IMR-90 (cell line): ENCODE measurements around the gene DHRS7B. TPM values are rescaled to one million over a fixed set of nuclear protein-coding genes. Genes with fewer than 3 reads are reported as not detected.

Source experiments
- ATAC-seq: fragments of 200-7000 bp; cut with Tn5 transposase; 2 replicates; pipeline ENCODE4 v1.9.1; 2020; ENCODE audit warnings: low read depth, mild to moderate bottlenecking, moderate library complexity
- BruUV-seq: library from RNA; stranded (reverse); fragments of 400-500 nt; replicated peaks from 2 replicates; lab custom pipeline; 2021; lab: Mats Ljungman, UMichigan
- CTCF ChIA-PET: fragments of 300-600 bp; formaldehyde crosslinking; extraction: SDS; loops from one replicate; lab custom pipeline; 2021; ENCODE audit warnings: antibody characterized with exemption; lab: Yijun Ruan, JAX
- POLR2A ChIA-PET: fragments of 300-600 bp; sonication (Branson Sonifier 250); formaldehyde crosslinking; loops from one replicate; lab custom pipeline; 2022; ENCODE audit warnings: antibody characterized with exemption; ENCODE audit not compliant: unreplicated experiment; lab: Charles Lee
- DNase-seq: peaks from one replicate; pipeline ENCODE4 v3.0.0; 2013
- H2AFZ ChIP-seq: replicated peaks from 2 replicates; pipeline ENCODE3; 2013; ENCODE audit warnings: low read length, mild to moderate bottlenecking; ENCODE audit not compliant: poor library complexity
- H2AK5ac ChIP-seq: 2 replicates; pipeline ENCODE4 v1.6.1; 2013; ENCODE audit warnings: low read depth, low read length, inconsistent platforms
- H2AK9ac ChIP-seq: replicated peaks from 2 replicates; pipeline ENCODE3; 2013; ENCODE audit warnings: mild to moderate bottlenecking, low read depth, low read length, moderate library complexity; ENCODE audit not compliant: poor library complexity
- H2BK120ac ChIP-seq: 2 replicates; pipeline ENCODE4 v1.6.1; 2013; ENCODE audit warnings: low read depth, low read length, inconsistent platforms
- H2BK15ac ChIP-seq: 3 replicates; pipeline ENCODE4 v1.6.1; 2013; ENCODE audit warnings: low read depth, low read length, inconsistent platforms
- H2BK20ac ChIP-seq: 2 replicates; pipeline ENCODE4 v1.6.1; 2013; ENCODE audit warnings: low read depth, mild to moderate bottlenecking, inconsistent platforms, low read length, moderate library complexity
- H2BK5ac ChIP-seq: 2 replicates; pipeline ENCODE4 v1.6.1; 2013; ENCODE audit warnings: mild to moderate bottlenecking, low read depth, low read length, inconsistent platforms; ENCODE audit not compliant: poor library complexity, severe bottlenecking
- H3K14ac ChIP-seq: replicated peaks from 2 replicates; pipeline ENCODE4 v1.6.1; 2013; ENCODE audit warnings: low read depth, low read length, inconsistent platforms
- H3K18ac ChIP-seq: 2 replicates; pipeline ENCODE4 v1.6.1; 2013; ENCODE audit warnings: low read depth, low read length, control low read depth
- H3K23ac ChIP-seq: 2 replicates; pipeline ENCODE4 v1.6.1; 2013; ENCODE audit warnings: low read depth, low read length, inconsistent platforms
- H3K27ac ChIP-seq: 2 replicates; pipeline ENCODE4 v1.5.1; 2013; ENCODE audit warnings: mild to moderate bottlenecking, control low read depth, low read length; ENCODE audit not compliant: insufficient read depth
- H3K27me3 ChIP-seq: 2 replicates; pipeline ENCODE4 v1.6.1; 2013; ENCODE audit warnings: low read length; ENCODE audit not compliant: control insufficient read depth, insufficient read depth
- H3K36me3 ChIP-seq: 2 replicates; pipeline ENCODE4 v1.6.1; 2013; ENCODE audit warnings: low read length, mixed read lengths; ENCODE audit not compliant: control insufficient read depth, insufficient read depth
- H3K4ac ChIP-seq: 2 replicates; pipeline ENCODE4 v1.6.1; 2013; ENCODE audit warnings: low read depth, low read length, inconsistent platforms
- H3K4me1 ChIP-seq: 2 replicates; pipeline ENCODE4 v1.6.1; 2013; ENCODE audit warnings: low read length, mixed read lengths; ENCODE audit not compliant: control insufficient read depth, insufficient read depth
- H3K4me2 ChIP-seq: 2 replicates; pipeline ENCODE4 v1.6.1; 2013; ENCODE audit warnings: low read depth, mild to moderate bottlenecking, control low read depth, low read length, moderate library complexity
- H3K4me3 ChIP-seq: 2 replicates; pipeline ENCODE4 v1.5.1; 2013; ENCODE audit warnings: low read depth, mild to moderate bottlenecking, control low read depth, low read length, moderate library complexity; ENCODE audit not compliant: insufficient read depth
- H3K56ac ChIP-seq: 2 replicates; pipeline ENCODE4 v1.6.1; 2013; ENCODE audit warnings: low read length, inconsistent platforms; ENCODE audit not compliant: insufficient read depth; ENCODE audit errors: extremely low read depth
- H3K79me1 ChIP-seq, 2 experiments: 2 replicates each; pipeline ENCODE4 v1.6.1; 2013; ENCODE audit warnings: low read length in 2 of 2, inconsistent platforms in 1 of 2, low read depth in 1 of 2
- H3K9ac ChIP-seq: 2 replicates; pipeline ENCODE4 v1.6.1; 2013; ENCODE audit warnings: low read depth, low read length, control low read depth
- H3K9me1 ChIP-seq: 2 replicates; pipeline ENCODE4 v1.6.1; 2013; ENCODE audit warnings: low read length, inconsistent platforms; ENCODE audit not compliant: insufficient read depth
- H3K9me3 ChIP-seq: 2 replicates; pipeline ENCODE4 v1.6.1; 2013; ENCODE audit warnings: low read length; ENCODE audit not compliant: control insufficient read depth, insufficient read depth
- H4K20me1 ChIP-seq: 2 replicates; pipeline ENCODE4 v1.6.1; 2013; ENCODE audit warnings: low read length, inconsistent platforms; ENCODE audit not compliant: insufficient read depth
- H4K5ac ChIP-seq: 2 replicates; pipeline ENCODE4 v1.6.1; 2013; ENCODE audit warnings: mild to moderate bottlenecking, low read depth, low read length, control low read depth
- H4K8ac ChIP-seq, 2 experiments: 2 replicates each; pipeline ENCODE4 v1.6.1; 2013; ENCODE audit warnings: low read depth in 2 of 2, low read length in 2 of 2, control low read depth in 1 of 2, inconsistent platforms in 1 of 2
- H4K91ac ChIP-seq: 2 replicates; pipeline ENCODE4 v1.6.1; 2013; ENCODE audit warnings: low read depth, low read length, inconsistent platforms; ENCODE audit not compliant: insufficient read depth
- BHLHE40 ChIP-seq: fragments of 150-350 bp; IDR thresholded peaks from 2 replicates; pipeline ENCODE4 v1.6.1; 2016; ENCODE audit warnings: mild to moderate bottlenecking, low read depth, low read length
- CHD1 ChIP-seq: IDR thresholded peaks from 2 replicates; pipeline ENCODE4 v1.6.1; 2012; ENCODE audit warnings: low read depth, low read length, improper control_type of control experiment
- FOS ChIP-seq: fragments of 150-350 bp; IDR thresholded peaks from 2 replicates; pipeline ENCODE4 v1.6.1; 2016; ENCODE audit warnings: low read depth, low read length
- MAZ ChIP-seq: IDR thresholded peaks from 2 replicates; pipeline ENCODE4 v1.6.1; 2012; ENCODE audit warnings: low read depth, mild to moderate bottlenecking, low read length, improper control_type of control experiment, moderate library complexity, borderline replicate concordance
- MXI1 ChIP-seq: IDR thresholded peaks from 2 replicates; pipeline ENCODE4 v1.6.1; 2012; ENCODE audit warnings: low read depth, mild to moderate bottlenecking, low read length, moderate library complexity, borderline replicate concordance
- POLR2A ChIP-seq: IDR thresholded peaks from 2 replicates; pipeline ENCODE4 v1.6.1; 2012; ENCODE audit warnings: mild to moderate bottlenecking, low read depth, low read length
- RFX5 ChIP-seq: IDR thresholded peaks from 2 replicates; pipeline ENCODE4 v1.8.0; 2012; ENCODE audit warnings: low read depth, mild to moderate bottlenecking, low read length, moderate library complexity
- WGBS, 2 experiments: methylation state at CpG; one replicate each; pipeline versions ENCODE4 v1.1.5 to v1.1.7; 2013; ENCODE audit warnings: missing lambda C conversion rate in 2 of 2; ENCODE audit not compliant: insufficient read length in 1 of 2; ENCODE audit errors: extremely low coverage in 2 of 2; 5-methylcytosine and 5-hydroxymethylcytosine counted together
- dilution Hi-C: fragments of 300-500 bp; cut with HindIII; formaldehyde crosslinking; loops from one replicate; pipeline ENCODE4 v1.14.3; 2018; ENCODE audit warnings: low sequenced_read_pairs; ENCODE audit not compliant: unreplicated experiment
- in situ Hi-C: fragments of 300-500 bp; cut with MboI; formaldehyde crosslinking; loops from 3 replicates; pipeline ENCODE4 v1.14.3; 2019; ENCODE audit warnings: low sequenced_read_pairs, inconsistent platforms, mixed read lengths
- intact Hi-C: fragments of 100-400 bp; cut with micrococcal nuclease; formaldehyde crosslinking; loops from 2 replicates; pipeline ENCODE4 v1.10.0; 2022
- polyA plus RNA-seq, 3 experiments: library from polyadenylated mRNA; depleted of rRNA; stranded (reverse); fragments of >200 nt; gene quantifications; 2 replicates each; pipeline ENCODE4 v1.2.3, GENCODE V29; 2012; ENCODE audit warnings: low replicate concordance in 1 of 3
- total RNA-seq: library from RNA; depleted of rRNA; stranded (reverse); fragments of >200 nt; gene quantifications from 2 replicates; pipeline ENCODE4 v1.2.3, GENCODE V29; 2012
- TF ChIP-seq, protein P1 (sequence below): fragments of 150-350 bp; IDR thresholded peaks from 2 replicates; pipeline ENCODE4 v1.6.1; 2016; ENCODE audit warnings: low read depth, mild to moderate bottlenecking, low read length, moderate library complexity, borderline replicate concordance

Gene DHRS7B
- total and polyA plus RNA-seq, 2 of the 4 experiments (the other 2 are of a cell fraction), result 24.4 to 34.4 TPM

DNA sequence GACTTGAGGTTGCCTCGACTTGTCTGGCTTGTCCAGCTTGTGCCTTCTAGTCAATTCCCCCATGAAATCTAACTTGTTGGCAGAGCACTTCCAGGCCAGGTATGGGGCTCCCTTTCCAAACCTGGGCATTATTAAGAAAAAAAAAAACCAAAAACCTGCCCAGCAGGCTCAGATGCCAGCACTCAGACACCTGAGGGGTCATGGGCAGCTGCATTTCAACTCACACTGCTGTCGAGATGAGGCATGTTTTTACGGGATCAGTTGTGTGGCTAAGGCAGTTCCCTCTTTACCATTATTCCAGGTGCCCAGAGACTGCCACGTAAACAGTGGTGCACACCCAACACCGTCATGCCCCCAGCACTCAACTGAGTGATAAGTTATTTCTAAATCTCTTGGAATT, 69.4 kb downstream of the DHRS7B start:
- no TSS peak for BruUV-seq

More for the DNA sequence above, 69.4 kb downstream of the DHRS7B start:
- H3K23ac ChIP-seq, result no peak overlapping the region
- TF ChIP-seq, protein P1, sequence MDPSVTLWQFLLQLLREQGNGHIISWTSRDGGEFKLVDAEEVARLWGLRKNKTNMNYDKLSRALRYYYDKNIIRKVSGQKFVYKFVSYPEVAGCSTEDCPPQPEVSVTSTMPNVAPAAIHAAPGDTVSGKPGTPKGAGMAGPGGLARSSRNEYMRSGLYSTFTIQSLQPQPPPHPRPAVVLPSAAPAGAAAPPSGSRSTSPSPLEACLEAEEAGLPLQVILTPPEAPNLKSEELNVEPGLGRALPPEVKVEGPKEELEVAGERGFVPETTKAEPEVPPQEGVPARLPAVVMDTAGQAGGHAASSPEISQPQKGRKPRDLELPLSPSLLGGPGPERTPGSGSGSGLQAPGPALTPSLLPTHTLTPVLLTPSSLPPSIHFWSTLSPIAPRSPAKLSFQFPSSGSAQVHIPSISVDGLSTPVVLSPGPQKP, result no peak
- no peak for TF ChIP-seq CHD1
- TF ChIP-seq BHLHE40, result no peak
- no peak for TF ChIP-seq FOS
- no peak for TF ChIP-seq MAZ
- TF ChIP-seq POLR2A, result no peak
- TF ChIP-seq RFX5, result no peak
- TF ChIP-seq MXI1, result no peak
- H3K56ac ChIP-seq, result no peak overlapping the region
- no peak overlapping the region for H3K4me3 ChIP-seq
- H3K9me3 ChIP-seq, result no peaks in the 10 kb centered on the region
- no peak overlapping the region for H4K91ac ChIP-seq
- ChIA-PET POLR2A (no interaction called here), CTCF (no interaction called here)
- peaks cover 12% of the 10 kb centered on the region for H3K9me1 ChIP-seq
- H2AK9ac ChIP-seq, result no peak overlapping the region
- no peak overlapping the region for H2BK120ac ChIP-seq
- H2BK20ac ChIP-seq, result no peak overlapping the region
- no peak overlapping the region for H3K18ac ChIP-seq
- H3K9ac ChIP-seq, result no peak overlapping the region
- no peak overlapping the region for H2AK5ac ChIP-seq
- no CpG with 5 or more reads among the region's 5 CpGs for WGBS, 2 experiments
- intact Hi-C loops, result no loop called here
- H2BK15ac ChIP-seq, result no peak overlapping the region
- H3K14ac ChIP-seq, result no peak overlapping the region
- dilution Hi-C loops, result no loop called here
- peaks cover 26% of the 10 kb centered on the region for H3K36me3 ChIP-seq
- H3K4me2 ChIP-seq, result no peak overlapping the region
- no peaks in the 10 kb centered on the region for H3K27me3 ChIP-seq
- H3K27ac ChIP-seq, result no peak overlapping the region
- H4K8ac ChIP-seq, result no peak overlapping the region
- peaks cover 5% of the 10 kb centered on the region; the same call in 1 of the 2 replicates for H3K4me1 ChIP-seq
- H2AFZ ChIP-seq, result no peak overlapping the region
- peaks cover 14 to 66% of the 10 kb centered on the region in 2 experiments; a peak in 3 of 4 replicates for H3K79me1 ChIP-seq
- DNase-seq, result no peak
- H4K5ac ChIP-seq, result no peak overlapping the region
- H3K4ac ChIP-seq, result no peak overlapping the region
- peaks cover 50% of the 10 kb centered on the region for H4K20me1 ChIP-seq
- H2BK5ac ChIP-seq, result no peak overlapping the region
- ATAC-seq, result no peak
- in situ Hi-C loops, result no loop called here
